HG03378 (cell line): Measurements from ENCODE around the gene PPP1R13B.

Experiments used
- ATAC-seq: cut with Tn5 transposase; IDR thresholded peaks from one replicate; pipeline ENCODE4 v1.9.1; 2021; ENCODE audit warnings: mild to moderate bottlenecking, moderate library complexity; ENCODE audit not compliant: unreplicated experiment

PPP1R13B gene

GRCh38 chr14:103732868-103733620 lies 114.3 kb downstream of the PPP1R13B start:
- ATAC-seq, result no peak

- ATAC-seq, result no peak
Measured at GRCh38 chr14:103731916-103732867, 115.2 kb downstream of the PPP1R13B start.

GRCh38 chr14:103731481-103731880 lies 115.9 kb downstream of the PPP1R13B start:
- ATAC-seq, result no peak

DNA sequence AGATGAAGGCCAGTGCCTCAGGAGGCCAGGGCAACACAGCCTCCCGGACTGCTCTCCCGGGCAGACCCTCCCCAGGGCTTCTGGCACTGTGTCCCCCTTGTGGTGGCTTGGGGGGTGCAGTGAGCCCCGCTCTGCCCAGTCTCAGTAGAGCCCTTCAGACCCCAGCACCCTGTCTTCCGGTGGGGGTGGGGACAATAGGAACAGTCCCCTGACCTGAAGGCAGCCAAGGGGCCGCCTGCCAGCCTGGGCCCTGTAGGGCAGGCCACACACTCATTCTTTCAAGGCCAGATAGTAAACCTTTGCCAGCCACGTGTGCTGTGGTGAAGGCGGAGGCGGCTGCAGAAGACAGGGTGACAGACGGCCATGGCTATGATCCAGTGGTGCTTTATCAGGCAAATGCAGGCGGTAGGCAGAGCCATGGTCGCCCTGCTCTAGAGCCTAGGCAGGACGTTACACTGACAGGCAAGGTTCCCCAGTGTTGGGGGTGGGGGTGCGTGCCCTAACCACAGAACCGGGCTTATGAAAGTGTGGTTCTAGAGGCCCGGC lies 116.8 kb downstream of the PPP1R13B start:
- ATAC-seq, result no peak

- no peak for ATAC-seq
Measured at GRCh38 chr14:103729496-103730448, 117.6 kb downstream of the PPP1R13B start.

GRCh38 chr14:103728721-103729120 lies 118.7 kb downstream of the PPP1R13B start:
- ATAC-seq, result no peak

DNA sequence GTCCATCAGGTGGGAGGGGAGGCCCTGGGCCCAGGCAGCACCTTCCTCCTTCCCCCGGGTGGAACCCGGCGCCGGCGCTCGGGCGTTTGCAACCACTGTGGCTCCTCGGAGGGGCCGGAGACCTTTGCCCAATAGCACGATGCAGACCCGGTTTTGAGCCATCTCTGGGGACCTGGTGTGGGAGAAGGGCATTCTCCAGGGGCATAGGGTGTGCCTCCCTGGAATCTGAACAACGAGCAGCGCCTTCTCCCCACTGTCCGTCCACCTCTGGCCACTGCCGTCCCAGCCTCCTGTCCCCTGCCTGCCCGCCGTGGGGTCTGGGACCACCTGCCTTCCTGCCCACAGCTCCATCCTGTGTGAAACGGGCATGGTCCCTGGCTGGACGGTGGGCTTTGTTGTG lies 119.2 kb downstream of the PPP1R13B start:
- ATAC-seq, result no peak

- no peak for ATAC-seq
Measured at GRCh38 chr14:103727313-103727980, 119.9 kb downstream of the PPP1R13B start.

DNA sequence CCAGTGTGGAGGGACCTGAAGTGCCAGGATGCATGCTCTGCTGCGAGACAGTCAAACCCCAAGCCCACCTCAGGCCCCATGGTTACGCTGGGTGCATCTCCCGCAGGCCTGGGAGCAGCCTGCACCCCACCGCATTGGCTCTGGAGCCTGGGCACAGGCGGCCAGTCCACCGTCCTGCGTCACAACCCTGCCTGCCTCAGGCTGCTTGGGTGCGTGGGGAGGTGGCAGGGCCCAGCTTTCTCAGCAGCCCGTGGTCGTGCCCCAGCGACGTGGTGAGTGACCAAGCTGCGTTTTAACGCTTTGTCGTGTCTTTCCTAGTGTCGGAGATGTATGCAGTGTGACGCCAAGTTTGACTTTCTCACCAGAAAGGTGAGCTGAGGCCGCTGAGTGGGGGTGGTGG lies 120.9 kb downstream of the PPP1R13B start:
- ATAC-seq, result no peak

- no peak for ATAC-seq
Measured at GRCh38 chr14:103725739-103726395, 121.5 kb downstream of the PPP1R13B start.

- no peak for ATAC-seq
Measured at GRCh38 chr14:103725001-103725682, 122.2 kb downstream of the PPP1R13B start.

DNA sequence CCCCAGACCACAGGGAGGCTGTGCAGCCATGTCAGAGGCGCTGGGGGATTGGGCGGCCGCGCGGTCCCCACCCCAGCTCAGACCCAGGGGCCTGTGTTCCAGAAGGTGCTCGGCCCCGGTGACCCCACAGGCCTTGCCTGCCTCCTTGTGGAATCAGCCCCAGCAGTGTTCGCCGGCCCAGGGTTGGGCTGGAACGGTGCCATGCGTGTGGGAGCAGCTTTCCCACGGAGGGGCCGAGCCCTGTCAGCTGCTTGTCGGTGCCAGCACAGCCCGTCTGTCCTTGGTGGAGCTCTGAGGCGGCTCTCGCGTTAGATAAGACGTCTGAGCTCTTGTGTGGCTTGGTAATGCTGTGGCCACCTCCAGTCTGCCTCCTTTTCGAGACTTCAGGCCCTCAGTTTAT lies 123.3 kb downstream of the PPP1R13B start:
- ATAC-seq, result no peak

GRCh38 chr14:103723748-103724081 lies 123.7 kb downstream of the PPP1R13B start:
- no peak for ATAC-seq

- ATAC-seq, result no peak
Measured at GRCh38 chr14:103721334-103722120, 125.8 kb downstream of the PPP1R13B start.

DNA sequence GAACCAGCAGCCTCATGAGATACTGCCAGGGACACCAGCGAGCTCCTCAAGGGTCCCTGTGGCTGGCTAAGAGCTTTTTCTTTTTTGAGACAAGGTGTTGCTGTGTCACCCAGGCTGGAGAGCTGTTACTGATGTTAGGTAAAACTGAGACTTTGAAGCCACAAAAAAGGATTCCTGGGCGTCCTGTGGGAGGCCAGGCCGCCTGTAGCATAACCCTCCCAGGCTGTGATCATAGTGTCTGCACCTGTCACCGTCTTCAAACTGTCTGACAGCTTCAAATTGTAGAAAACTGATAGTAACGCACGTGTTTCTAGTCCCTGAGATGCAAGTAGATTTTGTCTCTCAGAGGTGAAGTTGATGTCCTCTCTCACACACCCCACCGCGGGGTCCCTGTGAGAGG lies 127.6 kb downstream of the PPP1R13B start:
- ATAC-seq, result no peak

DNA sequence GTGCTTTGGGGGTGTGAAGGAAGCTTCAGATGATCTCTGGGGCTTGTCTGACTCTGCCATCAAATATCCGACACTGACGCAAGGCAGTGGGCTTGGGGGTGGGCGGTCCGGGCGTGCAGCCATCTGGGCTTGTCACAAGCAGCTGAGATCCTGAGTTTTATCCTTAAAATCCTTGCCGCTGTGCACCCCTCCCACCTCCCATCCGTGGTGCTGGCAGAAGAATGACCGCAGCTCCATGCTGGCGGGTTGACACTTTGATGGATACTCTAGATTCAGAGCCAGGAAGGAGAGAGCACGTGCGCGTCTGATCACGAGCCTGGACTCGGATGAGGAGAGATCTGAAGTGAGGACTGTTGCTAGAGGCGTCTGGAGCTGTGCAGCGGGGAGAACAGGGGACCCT lies 128.8 kb downstream of the PPP1R13B start:
- ATAC-seq, result no peak

- ATAC-seq, result no peak
Measured at GRCh38 chr14:103716899-103717411, 130.4 kb downstream of the PPP1R13B start.
